ENCODE data around the gene SMIM38. TPM values are rescaled to one million over a fixed set of nuclear protein-coding genes. Genes with fewer than 3 reads are reported as not detected.

Gene SMIM38
- total RNA-seq, 1 experiment from 2014 or later: not detected

DNA sequence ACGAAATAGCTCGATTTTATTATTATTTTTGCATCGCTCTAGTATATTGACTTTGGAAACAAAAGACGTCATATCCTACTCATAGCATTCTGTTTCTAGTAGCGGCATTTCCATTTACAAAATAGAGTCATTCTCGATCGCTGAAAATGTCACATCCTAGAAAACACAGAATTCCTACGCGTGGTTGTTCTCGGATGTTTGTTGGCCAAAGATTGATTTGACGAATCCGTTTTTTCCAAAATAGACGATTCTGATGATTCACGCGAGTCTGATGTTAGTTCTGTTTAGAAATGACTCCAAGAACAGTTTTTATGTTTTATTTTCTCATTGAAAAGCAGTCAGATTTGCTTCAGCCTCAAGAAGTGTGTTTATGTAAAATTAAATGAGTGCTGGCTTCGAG lies 47.6 kb downstream of the SMIM38 start:
- DNase-seq (ENCODE audit: low read depth): no peak

DNA sequence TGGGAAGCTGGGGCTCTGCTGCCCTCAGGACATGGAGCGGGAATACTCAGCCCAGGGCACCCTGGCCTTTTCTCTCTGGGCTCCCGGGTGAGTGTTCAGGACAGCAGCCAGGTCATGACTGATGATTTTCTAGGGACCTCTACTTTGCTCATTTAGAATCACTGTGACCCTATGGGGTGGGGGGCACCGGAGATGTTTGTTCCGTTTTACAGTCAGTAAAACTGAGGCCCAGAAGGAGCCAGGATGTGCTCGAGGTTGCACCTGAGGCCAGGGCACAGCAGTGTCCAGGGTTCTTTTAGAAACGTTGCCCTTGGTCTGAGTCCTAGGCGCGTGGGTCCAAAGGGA lies 48.1 kb downstream of the SMIM38 start:
- no peak for DNase-seq (ENCODE audit: low read depth)

DNA sequence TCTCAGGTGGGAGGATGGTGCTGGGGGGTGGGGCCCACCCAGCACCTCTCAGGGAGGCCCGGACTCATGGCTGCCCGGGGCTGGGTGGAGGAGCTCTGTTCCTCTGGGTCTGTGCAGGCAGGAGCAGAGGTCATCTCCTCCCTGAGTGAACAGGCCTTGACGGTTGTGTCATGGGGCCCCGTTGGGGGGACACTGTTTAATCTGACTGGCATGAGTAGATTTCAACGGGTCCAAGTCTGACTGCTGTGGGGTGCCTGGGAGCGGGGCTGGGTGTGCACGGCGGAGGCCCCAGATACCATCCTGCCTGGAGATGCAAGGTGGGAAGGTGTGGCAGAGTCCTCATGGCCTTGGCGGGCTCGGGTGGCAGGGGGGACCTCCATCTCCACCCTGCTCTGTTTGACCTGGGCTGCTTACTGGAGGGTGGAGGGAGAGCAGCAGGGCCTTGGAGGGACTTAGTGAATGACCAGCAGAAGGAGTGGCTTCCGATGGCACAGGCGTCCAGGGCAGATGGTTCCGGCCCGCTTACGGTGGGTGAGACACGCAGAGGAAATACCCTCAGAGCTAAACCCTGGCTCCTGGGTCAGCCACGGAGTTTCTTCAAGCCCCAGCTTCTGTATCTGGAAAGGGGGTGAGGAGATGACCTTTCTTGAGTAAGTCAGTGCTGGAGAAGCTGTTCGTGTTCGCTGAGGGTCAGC lies 48.7 kb downstream of the SMIM38 start:
- DNase-seq (ENCODE audit: low read depth): no peak

DNA sequence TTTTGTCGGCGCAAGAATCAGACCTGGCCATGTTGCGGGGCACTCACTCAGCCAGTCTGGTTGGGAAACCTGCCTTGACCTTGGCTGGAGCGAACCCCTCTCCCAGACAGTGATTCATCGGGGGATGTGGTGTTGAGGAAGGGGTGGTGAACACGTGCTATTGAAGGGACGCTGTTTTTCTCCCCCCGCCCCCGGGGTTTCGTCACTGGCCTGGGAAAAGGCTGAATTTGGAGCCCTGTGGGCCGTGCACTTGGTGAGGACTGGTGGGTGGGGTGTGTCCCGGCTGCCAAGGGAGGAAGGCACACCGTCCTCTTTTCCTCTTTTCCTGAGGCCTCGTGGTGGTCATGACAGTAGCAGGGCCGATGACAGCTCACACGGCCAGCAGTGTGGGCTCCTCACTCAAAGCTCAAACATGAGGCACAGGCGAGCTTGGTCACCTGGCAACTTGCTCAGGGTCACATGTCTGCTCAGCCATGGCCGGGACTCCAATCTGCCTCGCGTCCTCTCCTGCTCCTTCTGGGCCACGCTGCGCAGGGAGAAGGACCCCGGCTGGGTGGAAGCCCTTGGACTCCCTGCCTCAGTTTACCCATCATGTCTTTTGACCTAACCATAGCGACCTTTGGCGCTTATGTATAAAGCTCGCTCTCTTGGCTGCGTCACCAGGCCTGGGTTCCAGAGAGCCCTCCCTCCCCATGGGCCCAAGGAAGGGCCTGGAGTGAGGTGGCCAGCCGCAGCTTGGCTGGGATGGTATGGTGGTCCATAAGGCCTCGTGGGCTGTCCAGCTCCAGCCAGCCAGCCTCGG lies 49.4 kb downstream of the SMIM38 start:
- DNase-seq (ENCODE audit: low read depth): no peak

Other genes with a start within 250 kb of the SMIM38 start
- gene MRGPRD, start 174.9 kb upstream of the SMIM38 start, total RNA-seq (2014; rRNA removed; shearing (Covaris generic)): not detected in 2 replicates
- 0.25 TPM in 1 of 2 replicates, not detected in the other for gene MRGPRF, start 142.7 kb upstream of the SMIM38 start, total RNA-seq (2014; rRNA removed; shearing (Covaris generic))
- gene TPCN2, start 107.0 kb upstream of the SMIM38 start, total RNA-seq (2014; rRNA removed; shearing (Covaris generic)): 3.0 and 4.0 TPM in 2 replicates
- 2.7 TPM in 2 replicates for gene MYEOV, start 138.2 kb downstream of the SMIM38 start, total RNA-seq (2014; rRNA removed; shearing (Covaris generic))

All from M059J (cell line).